ENCODE data around the gene STXBP5.

GRCh38 chr6:147297124-147297523, 92.9 kb downstream of the STXBP5 start:
- TF ChIP-seq ZBTB33 (IDR thresholded peaks at IDR 0.05): no peak
- no peak for TF ChIP-seq CTCF (IDR thresholded peaks at IDR 0.05; ENCODE audit: low read depth, low read length, missing input control)
- no peak for TF ChIP-seq HNF4G (IDR thresholded peaks at IDR 0.05)
- TF ChIP-seq ATF3 (IDR thresholded peaks at IDR 0.05): no peak

All from liver (tissue), 3 donors.